Immature natural killer cell (primary cell): Measurements from ENCODE around the gene SERBP1. TPM values are rescaled to one million over a fixed set of nuclear protein-coding genes. Genes with fewer than 3 reads are reported as not detected.
A peak's percentile ranks its signal among the peaks of the same experiment; 100 is the strongest.
"Not testable (repeated sequence)": the region's sequence is repeated elsewhere in the genome, so short reads cannot be mapped to it uniquely, and the experiment has no call there.

Experiments used
- DNase-seq, 3 donors: peaks; one replicate each; pipeline ENCODE4 v3.0.0; 2022; ENCODE audit warnings: mixed read lengths in 1 of 3
- H3K27ac Mint-ChIP-seq, 6 donors: one replicate each; pipeline ENCODE4 v1.8.0; 2020; ENCODE audit warnings: mixed read lengths in 6 of 6, mild to moderate bottlenecking in 5 of 6, inconsistent platforms in 4 of 6, moderate library complexity in 3 of 6
- H3K27me3 Mint-ChIP-seq, 3 donors: one replicate each; pipeline ENCODE4 v1.8.0; 2020 to 2021; ENCODE audit warnings: low read depth in 3 of 3, mild to moderate bottlenecking in 3 of 3, mixed read lengths in 3 of 3, moderate library complexity in 3 of 3, inconsistent platforms in 1 of 3
- H3K36me3 Mint-ChIP-seq, 3 donors: one replicate each; pipeline ENCODE4 v1.8.0; 2020; ENCODE audit warnings: mixed read lengths in 3 of 3, inconsistent platforms in 2 of 3, mild to moderate bottlenecking in 2 of 3
- H3K4me1 Mint-ChIP-seq, 2 donors: one replicate each; pipeline ENCODE4 v1.8.0; 2020; ENCODE audit warnings: inconsistent platforms in 2 of 2, mild to moderate bottlenecking in 2 of 2, mixed read lengths in 2 of 2, moderate library complexity in 1 of 2
- H3K4me3 Mint-ChIP-seq, 5 donors: one replicate each; pipeline ENCODE4 v1.8.0; 2020; ENCODE audit warnings: mild to moderate bottlenecking in 5 of 5, mixed read lengths in 5 of 5, inconsistent platforms in 3 of 5, moderate library complexity in 3 of 5
- H3K9me3 Mint-ChIP-seq, 6 donors: one replicate each; pipeline ENCODE4 v1.8.0; 2020; ENCODE audit warnings: mild to moderate bottlenecking in 6 of 6, mixed read lengths in 6 of 6, inconsistent platforms in 4 of 6, moderate library complexity in 3 of 6
- polyA plus RNA-seq, 3 donors: library from polyadenylated mRNA; unstranded; fragments of 300-500 nt; fragmentation: Illumina TruSeq; gene quantifications; one replicate each; pipeline ENCODE4 v1.2.3, GENCODE V29; 2021

Gene SERBP1
- polyA plus RNA-seq, 3 donors from 2014 or later = 92.1 to 162 (median 125) TPM

GRCh38 chr1:67414574-67414973 lies 15.6 kb downstream of the SERBP1 start:
- no peak for DNase-seq
- Mint-ChIP-seq H3K9me3 (no peaks in the 10 kb centered on the region), H3K4me1 (peaks cover 29 to 46% of the 10 kb centered on the region in 2 donors), H3K4me3 (no peak overlapping the region), H3K27me3 (peaks cover 0 to 6% (median 0%) of the 10 kb centered on the region in 3 donors), H3K36me3 (peaks cover 12 to 41% (median 25%) of the 10 kb centered on the region in 3 donors), H3K27ac (peak overlapping the region in 5 of 6 donors; percentile 0 to 66 (median 59))

GRCh38 chr1:67413101-67413500 lies 17.1 kb downstream of the SERBP1 start:
- not testable (repeated sequence) for H3K9me3 Mint-ChIP-seq, H3K4me3 Mint-ChIP-seq, H3K27ac Mint-ChIP-seq, H3K27me3 Mint-ChIP-seq, DNase-seq
- peaks cover 30 to 49% of the 10 kb centered on the region in 2 donors for H3K4me1 Mint-ChIP-seq
- peaks cover 12 to 34% (median 29%) of the 10 kb centered on the region in 3 donors for H3K36me3 Mint-ChIP-seq

- H3K27me3 Mint-ChIP-seq = peaks cover 0 to 3% (median 2%) of the 10 kb centered on the region in 3 donors
- H3K36me3 Mint-ChIP-seq = peaks cover 0 to 12% (median 11%) of the 10 kb centered on the region in 3 donors
- DNase-seq = no peak
- no peaks in the 10 kb centered on the region for H3K9me3 Mint-ChIP-seq
- peaks cover 14 to 30% of the 10 kb centered on the region in 2 donors for H3K4me1 Mint-ChIP-seq
- no peak overlapping the region for H3K4me3 Mint-ChIP-seq
- H3K27ac Mint-ChIP-seq = peak overlapping the region; percentile 11 to 69 (median 29)
These were observed 22.1 kb downstream of the SERBP1 start for GRCh38 chr1:67408148-67408547.

GRCh38 chr1:67407498-67407897 lies 22.7 kb downstream of the SERBP1 start:
- peaks cover 0 to 12% (median 11%) of the 10 kb centered on the region in 3 donors for H3K36me3 Mint-ChIP-seq
- H3K4me1 Mint-ChIP-seq = peaks cover 14 to 30% of the 10 kb centered on the region in 2 donors

DNA sequence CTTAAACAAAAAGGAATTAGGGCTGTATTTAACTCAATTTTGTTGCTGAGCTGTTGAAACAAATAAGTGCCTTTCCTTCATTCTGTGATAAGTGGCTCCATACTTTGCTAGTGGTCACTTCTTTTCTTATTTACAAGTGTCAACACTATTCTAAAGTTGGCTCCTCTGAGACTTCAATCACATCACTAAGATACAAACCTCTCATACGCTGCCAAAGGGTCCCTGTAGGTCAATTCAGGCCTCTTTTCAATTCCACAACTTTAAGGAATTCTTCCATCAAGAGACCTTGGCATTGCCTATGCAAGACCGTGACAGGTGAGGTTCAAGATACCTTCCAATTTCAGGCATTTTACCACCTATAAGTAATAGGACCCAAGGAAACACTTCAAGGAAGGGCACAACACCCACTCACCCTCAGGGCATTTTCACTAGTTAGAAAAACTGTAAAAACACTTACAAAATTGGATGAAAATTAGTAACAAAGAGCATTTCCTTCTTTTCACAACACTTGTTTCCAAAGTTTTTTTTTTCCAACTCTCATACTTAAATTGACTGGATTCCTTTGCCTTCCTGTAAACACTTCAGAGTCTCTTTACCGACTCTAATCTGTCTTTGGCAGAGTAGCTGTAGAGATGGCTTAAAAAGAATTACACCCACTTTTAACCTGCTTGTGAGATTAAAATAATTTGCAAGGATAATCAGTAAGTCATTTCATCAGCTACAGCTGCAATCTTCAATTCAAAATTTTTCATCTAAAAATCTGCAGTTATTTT lies 24.5 kb downstream of the SERBP1 start:
- Mint-ChIP-seq H3K4me3 (no peak overlapping the region), H3K36me3 (peaks cover 0 to 12% (median 2%) of the 10 kb centered on the region in 3 donors), H3K27me3 (peaks cover 0 to 3% (median 2%) of the 10 kb centered on the region in 3 donors), H3K9me3 (no peaks in the 10 kb centered on the region), H3K27ac (peak overlapping the region; percentile 20 to 64 (median 36)), H3K4me1 (peaks cover 23 to 33% of the 10 kb centered on the region in 2 donors)
- DNase-seq = no peak

More at GRCh38 chr1:67407498-67407897, 22.7 kb downstream of the SERBP1 start:
- no peaks in the 10 kb centered on the region for H3K9me3 Mint-ChIP-seq
- no peak for DNase-seq
- peak overlapping the region in 2 of 6 donors; percentile 21 to 47 for H3K27ac Mint-ChIP-seq
- no peak overlapping the region for H3K4me3 Mint-ChIP-seq
- peaks cover 0 to 3% (median 2%) of the 10 kb centered on the region in 3 donors for H3K27me3 Mint-ChIP-seq

GRCh38 chr1:67404212-67404620 lies 26.0 kb downstream of the SERBP1 start:
- no peak overlapping the region for H3K4me3 Mint-ChIP-seq
- no peaks in the 10 kb centered on the region for H3K9me3 Mint-ChIP-seq
- H3K36me3 Mint-ChIP-seq = peaks cover 3 to 10% (median 6%) of the 10 kb centered on the region in 3 donors
- no peak for DNase-seq
- peak overlapping the region in 5 of 6 donors; percentile 46 to 71 (median 66) for H3K27ac Mint-ChIP-seq
- peaks cover 18 to 21% of the 10 kb centered on the region in 2 donors for H3K4me1 Mint-ChIP-seq
- H3K27me3 Mint-ChIP-seq = peaks cover 0 to 1% (median under 1%) of the 10 kb centered on the region in 3 donors

DNA sequence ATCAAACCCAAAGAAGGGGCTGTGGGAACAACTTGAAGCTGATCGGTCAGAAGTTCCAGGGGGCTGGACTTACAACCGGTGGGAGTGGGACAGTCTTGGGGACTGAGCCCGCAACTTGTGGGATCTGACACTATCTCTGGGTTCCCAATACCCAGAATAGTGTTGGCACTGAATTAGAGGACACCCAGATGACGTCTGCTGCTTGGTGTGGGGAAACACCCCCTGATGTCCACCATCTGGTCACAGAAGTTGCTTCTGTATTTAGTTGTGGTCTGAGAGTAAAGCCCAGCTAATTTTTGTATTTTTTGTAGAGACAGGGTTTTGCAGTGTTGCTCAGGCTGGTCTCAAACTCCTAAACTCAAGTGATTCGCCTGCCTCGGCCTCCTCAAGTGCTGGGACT lies 28.8 kb downstream of the SERBP1 start:
- Mint-ChIP-seq H3K9me3 (no peaks in the 10 kb centered on the region), H3K4me3 (no peak overlapping the region), H3K27me3 (no peaks in the 10 kb centered on the region), H3K36me3 (peaks cover 7 to 31% (median 21%) of the 10 kb centered on the region in 3 donors), H3K27ac (no peak overlapping the region), H3K4me1 (peaks cover 6 to 10% of the 10 kb centered on the region in 2 donors)
- DNase-seq = no peak

DNA sequence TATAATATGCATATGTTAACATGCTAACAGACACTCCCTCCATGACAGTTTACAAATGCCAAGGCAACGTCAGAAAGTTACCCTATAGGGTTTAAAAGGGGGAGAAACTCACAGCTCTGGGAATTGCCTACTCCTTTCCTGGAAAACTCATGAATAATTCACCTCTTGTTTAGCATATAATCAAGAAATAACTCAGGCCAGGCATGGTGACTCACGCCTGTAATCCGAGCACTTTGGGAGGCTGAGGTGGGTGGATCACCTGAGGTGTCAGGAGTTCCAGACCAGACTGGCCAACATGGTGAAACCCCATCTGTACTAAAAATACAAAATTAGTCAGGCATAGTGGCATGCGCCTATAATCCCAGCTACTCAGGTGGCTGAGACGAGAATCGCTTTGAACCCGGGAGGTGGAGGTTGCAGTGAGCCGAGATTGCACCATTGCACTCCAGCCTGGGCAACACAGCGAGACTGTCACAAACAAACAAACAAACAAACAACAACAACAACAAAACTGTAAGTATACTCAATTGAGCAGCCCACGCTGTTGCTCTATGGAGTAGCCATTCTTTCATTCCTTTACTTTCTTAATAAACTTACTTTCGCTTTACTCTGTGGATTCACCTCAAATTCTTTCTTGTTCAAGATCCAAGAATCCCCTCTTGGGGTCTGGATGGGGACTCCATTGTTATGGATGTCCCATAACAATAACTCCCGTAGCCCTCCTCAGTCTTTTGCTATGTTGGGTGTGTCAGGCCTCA lies 30.0 kb downstream of the SERBP1 start:
- DNase-seq = not testable (repeated sequence)
- Mint-ChIP-seq H3K4me1 (peaks cover 6 to 12% of the 10 kb centered on the region in 2 donors), H3K27ac (peak overlapping the region in 2 of 6 donors; percentile 12 to 34)

GRCh38 chr1:67399199-67399993 lies 30.8 kb downstream of the SERBP1 start:
- H3K27ac Mint-ChIP-seq = peak overlapping the region in 1 of 6 donors; percentile 64
- DNase-seq = no peak
- H3K36me3 Mint-ChIP-seq = peaks cover 12 to 43% (median 21%) of the 10 kb centered on the region in 3 donors
- no peaks in the 10 kb centered on the region for H3K27me3 Mint-ChIP-seq
- H3K4me1 Mint-ChIP-seq = peaks cover 6 to 12% of the 10 kb centered on the region in 2 donors
- H3K9me3 Mint-ChIP-seq = no peaks in the 10 kb centered on the region
- no peak overlapping the region for H3K4me3 Mint-ChIP-seq

More for the DNA sequence above, 30.0 kb downstream of the SERBP1 start:
- H3K9me3 Mint-ChIP-seq, H3K4me3 Mint-ChIP-seq, H3K27me3 Mint-ChIP-seq: not testable (repeated sequence)
- peaks cover 12 to 43% (median 21%) of the 10 kb centered on the region in 3 donors for H3K36me3 Mint-ChIP-seq

DNA sequence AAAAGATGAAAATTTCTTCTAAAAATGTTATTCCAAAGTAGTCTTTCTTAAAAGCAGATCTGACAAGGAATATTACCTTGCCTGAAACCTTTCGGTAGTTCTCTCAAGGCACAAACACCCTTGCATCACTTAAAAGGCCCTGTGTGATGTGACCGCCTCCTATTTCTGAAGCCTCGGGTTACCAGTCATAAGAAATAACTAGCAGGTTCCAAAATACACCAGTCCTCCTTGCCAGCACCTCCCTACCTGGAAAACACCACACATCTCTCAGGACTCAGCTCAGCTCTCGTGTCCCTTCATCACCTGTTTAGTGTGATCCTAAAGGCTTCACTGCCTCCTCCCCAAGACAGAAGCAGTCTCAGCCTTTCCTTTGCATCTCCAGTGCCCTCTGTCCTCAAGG lies 35.7 kb downstream of the SERBP1 start:
- no peak overlapping the region for H3K4me3 Mint-ChIP-seq
- H3K9me3 Mint-ChIP-seq = no peaks in the 10 kb centered on the region
- peak overlapping the region in 1 of 6 donors; percentile 21 for H3K27ac Mint-ChIP-seq
- peaks cover 0 to 10% of the 10 kb centered on the region in 2 donors for H3K4me1 Mint-ChIP-seq
- no peak for DNase-seq
- peaks cover 14 to 60% (median 40%) of the 10 kb centered on the region in 3 donors for H3K36me3 Mint-ChIP-seq
- peaks cover 0 to 3% (median 0%) of the 10 kb centered on the region in 3 donors for H3K27me3 Mint-ChIP-seq

DNA sequence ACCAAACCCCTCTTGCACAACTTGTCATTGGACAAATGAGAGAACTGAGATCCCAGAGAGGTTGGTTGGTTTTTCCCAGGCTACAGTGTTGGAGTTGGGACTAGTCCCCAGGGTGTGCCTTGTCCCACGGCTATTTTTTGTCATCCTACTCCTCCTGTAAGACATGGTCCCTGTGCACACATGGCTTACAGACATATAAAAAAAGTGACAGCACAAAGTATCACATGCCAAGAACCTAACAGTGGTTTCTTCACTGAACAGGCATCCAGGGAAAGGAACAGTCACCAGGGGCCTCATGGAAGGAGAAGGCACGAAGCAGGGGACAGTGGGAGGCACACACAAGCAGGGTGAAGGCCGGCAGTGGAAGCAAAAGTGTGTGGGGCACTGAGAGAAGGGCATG lies 36.5 kb downstream of the SERBP1 start:
- Mint-ChIP-seq H3K27ac (peak overlapping the region in 4 of 6 donors; percentile 60 to 80 (median 75)), H3K4me3 (no peak overlapping the region), H3K4me1 (peaks cover 0 to 10% of the 10 kb centered on the region in 2 donors), H3K9me3 (no peaks in the 10 kb centered on the region), H3K36me3 (peaks cover 14 to 56% (median 37%) of the 10 kb centered on the region in 3 donors), H3K27me3 (peaks cover 0 to 3% (median 0%) of the 10 kb centered on the region in 3 donors)
- DNase-seq = no peak

- Mint-ChIP-seq H3K4me3 (peak overlapping the region in 3 of 5 donors; percentile 29 to 44 (median 43)), H3K36me3 (peaks cover 14 to 52% (median 35%) of the 10 kb centered on the region in 3 donors), H3K27me3 (peaks cover 0 to 3% (median 0%) of the 10 kb centered on the region in 3 donors), H3K9me3 (no peaks in the 10 kb centered on the region), H3K27ac (peak overlapping the region; percentile 35 to 80 (median 66)), H3K4me1 (peaks cover 0 to 10% of the 10 kb centered on the region in 2 donors)
- DNase-seq = peak; percentile 21 to 36 (median 22)
These were observed 37.0 kb downstream of the SERBP1 start for GRCh38 chr1:67393240-67393639.
